Chondrocyte (in vitro differentiated cells): Measurements from ENCODE around the gene TTLL8. TPM values are rescaled to one million over a fixed set of nuclear protein-coding genes. Genes with fewer than 3 reads are reported as not detected.

Experiments used
- DNase-seq: peaks from one replicate; pipeline ENCODE4 v3.0.0; 2021; ENCODE audit warnings: mixed read lengths, low spot score
- H3K27ac Mint-ChIP-seq: one replicate; pipeline ENCODE4 v1.8.0; 2021; ENCODE audit warnings: mild to moderate bottlenecking, moderate library complexity, mixed read lengths; ENCODE audit not compliant: unreplicated experiment
- H3K27me3 Mint-ChIP-seq: 2 replicates; pipeline ENCODE4 v1.8.0; 2021; ENCODE audit warnings: low read depth, mixed read lengths
- H3K36me3 Mint-ChIP-seq: 2 replicates; pipeline ENCODE4 v1.8.0; 2021; ENCODE audit warnings: low read depth, mixed read lengths
- H3K4me1 Mint-ChIP-seq: 2 replicates; pipeline ENCODE4 v1.8.0; 2021; ENCODE audit warnings: low read depth, mild to moderate bottlenecking, mixed read lengths
- H3K4me3 Mint-ChIP-seq: one replicate; pipeline ENCODE4 v1.8.0; 2021; ENCODE audit warnings: mild to moderate bottlenecking, moderate library complexity, mixed read lengths; ENCODE audit not compliant: unreplicated experiment
- H3K9me3 Mint-ChIP-seq: 2 replicates; pipeline ENCODE4 v1.8.0; 2021; ENCODE audit warnings: low read depth, mixed read lengths
- long read RNA-seq: library from polyadenylated mRNA; stranded (forward); transcript quantifications from one replicate; pipeline ENCODE4 v2.0.0, GENCODE V29; 2021
- total RNA-seq: library from RNA; stranded (reverse); gene quantifications from 3 replicates; pipeline ENCODE4 v1.2.1, GENCODE V29; 2021
- TF ChIP-seq, protein P1 (sequence below): fragments of 200-600 bp; sonication (generic); IDR thresholded peaks from 2 replicates; pipeline ENCODE4 v1.5.0; 2021; ENCODE audit warnings: antibody characterized with exemption, mild to moderate bottlenecking, moderate library complexity

The TTLL8 gene
- total RNA-seq = not detected in 3 replicates
- long read RNA-seq = 0 reads

DNA sequence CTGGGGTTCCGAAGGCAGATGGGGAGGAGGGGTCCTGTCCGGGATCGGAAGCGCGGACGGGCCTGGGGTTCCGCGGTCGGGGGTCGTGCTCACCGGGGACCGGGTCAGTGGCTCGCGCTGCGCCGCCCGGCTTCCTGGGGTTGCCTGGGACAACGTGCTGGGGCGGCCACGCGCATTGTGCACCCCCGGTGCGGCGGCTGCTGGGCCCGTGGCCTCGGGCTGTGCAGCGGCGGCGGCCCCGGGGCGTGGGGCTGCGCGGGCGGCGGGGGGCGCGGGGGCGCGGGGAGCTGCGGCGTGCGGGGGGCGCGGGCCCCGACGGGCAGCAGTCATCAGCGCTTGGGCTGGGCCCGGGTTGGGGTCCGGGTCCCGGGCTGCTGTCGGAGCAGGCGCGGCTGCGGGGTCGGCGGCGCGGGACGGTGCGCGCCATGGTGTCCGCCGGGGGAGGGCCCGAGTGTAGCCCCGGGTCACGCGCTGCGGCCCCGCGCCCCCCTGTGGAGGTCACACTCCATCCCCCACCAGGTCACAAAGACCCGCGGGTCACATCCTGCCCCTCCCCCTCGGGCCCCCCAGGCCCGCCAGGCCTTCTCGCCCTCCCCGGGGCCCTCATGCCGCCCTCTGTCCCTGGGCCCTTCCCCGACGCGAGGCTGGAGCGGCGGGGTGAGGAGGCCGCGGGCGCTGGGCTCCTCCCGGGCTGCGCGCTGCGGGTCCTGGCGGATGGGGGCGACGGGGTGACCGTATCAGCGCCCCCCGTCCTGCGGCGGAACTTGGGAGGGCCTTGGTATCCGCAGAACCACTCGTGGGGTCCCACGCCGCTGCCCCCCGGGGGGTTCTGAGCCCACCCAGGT, at the start of gene TTLL8:
TSS of gene TTLL8 (minus strand) at position 238 of the 845 bp plus-strand sequence.
- DNase-seq = no peak
- Mint-ChIP-seq H3K4me1 (peaks cover 15% of the 10 kb centered on the region), H3K9me3 (peaks cover 8% of the 10 kb centered on the region), H3K27me3 (no peaks in the 10 kb centered on the region), H3K36me3 (peaks cover 5% of the 10 kb centered on the region), H3K27ac (peak within 1 kb of the TSS; percentile 80), H3K4me3 (peak within 1 kb of the TSS; percentile 63)
- TF ChIP-seq, protein P1, sequence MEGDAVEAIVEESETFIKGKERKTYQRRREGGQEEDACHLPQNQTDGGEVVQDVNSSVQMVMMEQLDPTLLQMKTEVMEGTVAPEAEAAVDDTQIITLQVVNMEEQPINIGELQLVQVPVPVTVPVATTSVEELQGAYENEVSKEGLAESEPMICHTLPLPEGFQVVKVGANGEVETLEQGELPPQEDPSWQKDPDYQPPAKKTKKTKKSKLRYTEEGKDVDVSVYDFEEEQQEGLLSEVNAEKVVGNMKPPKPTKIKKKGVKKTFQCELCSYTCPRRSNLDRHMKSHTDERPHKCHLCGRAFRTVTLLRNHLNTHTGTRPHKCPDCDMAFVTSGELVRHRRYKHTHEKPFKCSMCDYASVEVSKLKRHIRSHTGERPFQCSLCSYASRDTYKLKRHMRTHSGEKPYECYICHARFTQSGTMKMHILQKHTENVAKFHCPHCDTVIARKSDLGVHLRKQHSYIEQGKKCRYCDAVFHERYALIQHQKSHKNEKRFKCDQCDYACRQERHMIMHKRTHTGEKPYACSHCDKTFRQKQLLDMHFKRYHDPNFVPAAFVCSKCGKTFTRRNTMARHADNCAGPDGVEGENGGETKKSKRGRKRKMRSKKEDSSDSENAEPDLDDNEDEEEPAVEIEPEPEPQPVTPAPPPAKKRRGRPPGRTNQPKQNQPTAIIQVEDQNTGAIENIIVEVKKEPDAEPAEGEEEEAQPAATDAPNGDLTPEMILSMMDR = no peak

DNA sequence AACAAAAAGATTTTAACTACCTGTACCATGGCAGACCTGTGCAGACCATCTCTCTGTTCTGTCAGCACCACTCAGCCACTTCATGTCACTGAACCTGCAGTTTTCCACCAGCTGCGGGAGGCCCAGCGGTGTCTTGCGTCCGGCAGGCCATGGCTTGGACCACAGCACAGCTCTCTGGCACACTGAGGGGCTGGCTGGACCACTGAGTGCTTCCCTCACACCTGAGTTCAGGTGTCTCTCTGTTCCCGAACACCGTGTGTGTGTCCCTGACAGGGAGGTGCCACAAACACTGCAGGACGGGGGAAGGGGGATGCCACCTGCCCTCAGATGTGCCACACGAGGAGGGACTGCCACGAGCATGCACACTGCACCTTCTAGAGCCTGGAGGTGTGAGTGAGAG, 49.4 kb upstream of the TTLL8 start:
- H3K36me3 Mint-ChIP-seq = no peaks in the 10 kb centered on the region
- no peaks in the 10 kb centered on the region for H3K9me3 Mint-ChIP-seq
- H3K4me3 Mint-ChIP-seq = no peak overlapping the region
- no peaks in the 10 kb centered on the region for H3K27me3 Mint-ChIP-seq
- peak; percentile 72 for DNase-seq
- no peak overlapping the region for H3K27ac Mint-ChIP-seq
- TF ChIP-seq, protein P1 = no peak
- peaks cover 23% of the 10 kb centered on the region for H3K4me1 Mint-ChIP-seq

DNA sequence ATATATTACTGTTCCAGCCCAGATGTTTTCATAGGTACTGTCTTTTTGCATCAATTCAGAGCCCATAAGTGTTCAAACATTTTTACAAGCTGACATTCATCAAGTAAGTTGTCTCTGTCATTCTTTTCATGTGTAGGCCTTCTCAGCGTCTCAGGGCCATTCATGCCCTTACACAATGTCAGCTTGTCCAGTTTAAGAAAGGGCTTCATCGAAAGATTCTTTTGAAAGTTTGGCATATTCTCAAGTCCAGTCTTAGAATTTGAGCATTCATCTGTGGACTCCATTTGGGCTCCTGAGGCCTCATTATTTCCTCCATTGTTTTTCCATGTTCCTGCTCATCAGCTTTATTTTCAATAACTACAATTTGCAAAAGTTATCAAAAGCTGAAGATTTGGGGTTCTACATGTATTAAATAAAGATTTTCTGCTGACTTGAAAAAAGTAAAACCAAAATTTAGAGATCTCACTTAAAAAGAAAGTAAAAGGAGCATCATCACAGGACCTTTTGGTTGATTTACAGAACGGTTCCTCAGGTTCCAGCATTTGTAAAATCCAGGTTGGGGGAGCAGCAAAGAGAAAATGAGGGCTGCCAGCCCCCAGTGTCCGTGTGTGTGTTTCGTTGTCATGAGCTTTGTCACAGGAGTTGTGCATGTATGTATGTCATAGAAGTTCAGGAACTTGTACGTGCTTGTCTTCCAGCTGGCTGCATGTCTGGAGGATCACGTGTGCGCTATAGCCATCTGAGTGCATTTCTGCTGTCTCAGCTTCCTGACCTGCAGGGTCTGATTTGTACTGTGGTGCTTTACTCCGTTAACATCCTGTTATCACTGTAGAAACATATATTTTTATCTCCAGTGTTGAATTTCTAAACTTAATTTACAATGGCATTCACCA, 47.4 kb upstream of the TTLL8 start:
- Mint-ChIP-seq H3K27ac (peak overlapping the region; percentile 75), H3K4me3 (no peak overlapping the region)
- DNase-seq = peak; percentile 15

DNA sequence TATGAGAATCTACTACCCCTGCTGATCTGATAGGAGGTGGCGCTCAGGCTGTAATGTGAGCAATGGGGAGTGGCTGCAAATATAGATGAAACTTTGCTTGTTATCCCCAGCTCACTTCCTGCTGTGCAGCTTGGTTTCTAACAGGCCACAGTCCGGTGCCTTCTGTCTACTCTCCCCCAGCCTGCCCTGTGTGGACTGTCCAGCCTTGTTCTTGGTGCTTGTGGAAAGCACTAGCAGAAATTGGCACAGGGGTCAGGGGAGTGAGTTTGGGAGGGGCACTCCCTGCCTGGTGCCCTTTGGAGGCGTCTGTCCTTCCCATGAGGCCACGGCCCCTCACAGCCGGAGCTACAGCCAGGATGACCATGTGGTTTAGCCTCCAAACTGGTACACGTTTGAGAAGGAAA, 46.0 kb upstream of the TTLL8 start:
- TF ChIP-seq, protein P1 = no peak
- H3K27ac Mint-ChIP-seq = no peak overlapping the region
- no peaks in the 10 kb centered on the region for H3K9me3 Mint-ChIP-seq
- no peaks in the 10 kb centered on the region for H3K27me3 Mint-ChIP-seq
- peak; percentile 38 for DNase-seq
- peaks cover 11% of the 10 kb centered on the region for H3K4me1 Mint-ChIP-seq
- H3K4me3 Mint-ChIP-seq = no peak overlapping the region
- H3K36me3 Mint-ChIP-seq = no peaks in the 10 kb centered on the region

More for the DNA sequence above, 47.4 kb upstream of the TTLL8 start:
- TF ChIP-seq, protein P1 = no peak
- Mint-ChIP-seq H3K27me3 (no peaks in the 10 kb centered on the region), H3K36me3 (no peaks in the 10 kb centered on the region), H3K4me1 (peaks cover 11% of the 10 kb centered on the region), H3K9me3 (no peaks in the 10 kb centered on the region)

DNA sequence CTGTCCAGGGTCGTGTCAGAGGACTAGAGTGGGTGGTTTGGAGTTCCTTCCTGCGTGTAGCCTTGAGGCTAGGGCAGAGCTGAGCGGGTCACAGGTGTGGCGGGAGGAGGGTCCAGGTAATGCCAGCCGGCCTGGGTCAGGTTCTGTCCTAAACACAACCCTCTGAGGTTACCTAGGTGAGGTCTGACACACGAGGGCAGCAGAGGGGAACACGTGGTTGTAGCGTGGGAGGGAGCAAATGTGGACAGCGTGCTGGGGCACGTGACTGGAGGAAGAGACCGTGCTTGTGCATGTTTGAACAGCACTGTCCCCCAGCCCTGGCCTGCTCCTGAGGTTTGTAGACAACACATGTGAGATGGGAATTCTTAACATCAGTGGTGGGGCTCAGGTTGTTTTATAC, 44.8 kb upstream of the TTLL8 start:
- no peak for DNase-seq

More for the DNA sequence above, 44.8 kb upstream of the TTLL8 start:
- TF ChIP-seq, protein P1 = no peak
- peaks cover 5% of the 10 kb centered on the region for H3K27me3 Mint-ChIP-seq
- no peaks in the 10 kb centered on the region for H3K9me3 Mint-ChIP-seq
- no peak overlapping the region for H3K4me3 Mint-ChIP-seq
- no peak overlapping the region for H3K27ac Mint-ChIP-seq
- H3K36me3 Mint-ChIP-seq = no peaks in the 10 kb centered on the region
- peaks cover 11% of the 10 kb centered on the region for H3K4me1 Mint-ChIP-seq
